Measurements from ENCODE around the gene CCDC149. TPM values are rescaled to one million over a fixed set of nuclear protein-coding genes. Genes with fewer than 3 reads are reported as not detected.

The CCDC149 gene
- total RNA-seq, 1 donor from 2014 or later, result 11.7 TPM

DNA sequence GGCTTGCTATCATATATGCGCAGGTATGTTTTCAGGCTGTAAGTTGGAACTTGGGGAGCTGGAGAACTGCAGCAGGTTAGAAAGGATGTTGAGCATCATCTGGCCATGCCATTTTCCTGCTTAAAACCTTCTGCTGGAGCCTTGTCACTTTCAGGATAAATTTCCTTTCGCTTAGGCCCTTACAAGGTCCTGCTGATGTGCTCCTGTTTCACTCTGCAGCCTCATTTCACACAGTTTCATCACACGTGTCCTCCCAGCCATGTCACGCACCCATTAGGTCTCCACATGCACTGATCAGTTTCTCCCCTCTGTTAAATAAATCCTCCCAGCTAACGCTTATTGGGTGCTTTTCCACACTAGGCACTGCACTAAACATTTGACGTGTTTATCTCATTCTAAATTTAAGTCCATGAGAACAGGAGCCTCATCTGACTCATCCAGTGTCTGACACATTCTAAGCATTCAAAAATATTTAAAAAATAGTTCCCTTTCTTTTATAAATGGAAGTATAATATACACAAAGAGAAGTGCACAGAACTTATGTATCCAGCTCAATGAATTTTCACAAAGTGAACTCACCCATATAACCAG, 102.9 kb downstream of the CCDC149 start:
- no peak for DNase-seq (ENCODE audit: low spot score)
- intact Hi-C loops (cut with DNase I), result no loop called here

DNA sequence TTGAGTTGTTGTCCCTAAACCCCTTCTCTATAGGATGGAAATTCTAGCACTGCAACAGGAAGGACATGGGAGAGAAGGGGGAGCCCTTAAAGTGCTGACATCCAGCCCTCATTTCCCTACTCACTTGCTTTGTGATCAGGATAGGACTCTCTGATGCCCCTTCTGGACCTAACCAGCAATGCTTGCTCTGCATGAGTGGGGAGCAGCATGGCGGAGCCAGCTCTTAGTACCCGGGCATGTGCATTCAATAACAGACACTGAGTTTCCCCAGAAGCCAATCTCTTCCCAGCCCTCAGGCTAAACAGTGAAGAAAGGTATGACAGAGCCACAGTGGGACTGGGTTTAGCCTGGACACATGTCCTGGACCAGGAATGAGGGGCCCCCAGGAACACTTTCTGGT, 103.5 kb downstream of the CCDC149 start:
- no peak for DNase-seq (ENCODE audit: low spot score)
- intact Hi-C loops (cut with DNase I), result no loop called here

DNA sequence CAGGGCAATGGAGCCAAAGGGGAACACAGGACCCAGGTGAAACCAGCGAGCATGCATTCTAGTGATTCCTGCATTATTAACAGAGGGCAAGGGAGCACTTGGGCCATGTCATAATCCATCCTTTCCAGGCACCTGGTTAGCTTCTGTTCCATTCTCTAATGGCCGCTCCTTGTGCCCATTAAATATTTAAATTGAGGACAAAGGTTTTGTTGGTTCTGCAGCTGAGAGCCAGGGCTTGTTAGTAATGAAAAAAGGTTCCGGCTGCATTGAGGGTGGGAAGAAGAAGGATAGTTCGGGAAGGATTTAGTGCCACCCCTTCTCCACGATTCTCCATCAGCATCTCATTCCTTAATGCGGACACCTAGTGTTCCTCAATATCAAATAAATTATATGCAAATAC, 103.9 kb downstream of the CCDC149 start:
- DNase-seq (ENCODE audit: low spot score), result no peak
- intact Hi-C loops (cut with DNase I), result no loop called here

DNA sequence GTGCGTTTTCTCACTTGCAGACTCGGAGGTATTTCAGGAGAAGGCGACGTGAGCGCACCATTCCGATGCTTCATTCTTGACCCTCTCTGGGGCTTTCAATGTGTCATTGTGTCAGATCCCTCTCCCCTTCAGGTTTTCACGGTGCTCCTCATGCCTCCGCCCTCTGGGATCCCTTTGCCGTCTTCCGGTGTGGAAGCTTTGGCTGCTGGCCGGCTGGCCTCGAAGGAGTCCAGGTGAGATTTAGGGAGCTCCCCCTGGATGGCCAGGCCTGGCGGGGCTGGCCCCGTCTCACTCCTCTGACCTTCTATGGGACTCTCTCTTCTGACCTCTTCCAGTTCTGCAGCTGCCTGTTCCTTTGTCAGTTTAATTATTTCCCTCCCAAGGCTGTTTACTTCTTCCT, 104.6 kb downstream of the CCDC149 start:
- intact Hi-C loops (cut with DNase I), result no loop called here

DNA sequence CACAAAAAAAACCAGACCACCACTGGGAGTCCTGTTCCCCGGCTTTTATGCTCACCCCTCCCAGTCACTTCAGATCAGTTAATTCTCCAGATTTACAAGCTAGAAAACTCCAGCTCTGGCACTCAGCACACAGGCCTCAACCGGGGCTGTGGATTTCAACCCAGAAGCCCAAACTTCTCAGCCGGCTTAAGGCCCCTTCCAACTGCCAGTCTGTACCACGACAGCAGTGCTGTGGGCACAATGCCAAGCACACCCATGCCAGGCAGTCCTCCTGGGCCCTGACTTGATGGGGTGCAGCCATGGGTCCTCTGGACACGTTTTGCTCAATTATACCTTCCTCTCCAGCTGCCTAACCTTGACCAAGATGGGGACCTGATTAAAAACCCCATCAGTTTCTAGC, 105.2 kb downstream of the CCDC149 start:
- intact Hi-C loops (cut with DNase I), result no loop called here
- DNase-seq (ENCODE audit: low spot score), result no peak

More for the DNA sequence above, 104.6 kb downstream of the CCDC149 start:
- no peak for DNase-seq (ENCODE audit: low spot score)

DNA sequence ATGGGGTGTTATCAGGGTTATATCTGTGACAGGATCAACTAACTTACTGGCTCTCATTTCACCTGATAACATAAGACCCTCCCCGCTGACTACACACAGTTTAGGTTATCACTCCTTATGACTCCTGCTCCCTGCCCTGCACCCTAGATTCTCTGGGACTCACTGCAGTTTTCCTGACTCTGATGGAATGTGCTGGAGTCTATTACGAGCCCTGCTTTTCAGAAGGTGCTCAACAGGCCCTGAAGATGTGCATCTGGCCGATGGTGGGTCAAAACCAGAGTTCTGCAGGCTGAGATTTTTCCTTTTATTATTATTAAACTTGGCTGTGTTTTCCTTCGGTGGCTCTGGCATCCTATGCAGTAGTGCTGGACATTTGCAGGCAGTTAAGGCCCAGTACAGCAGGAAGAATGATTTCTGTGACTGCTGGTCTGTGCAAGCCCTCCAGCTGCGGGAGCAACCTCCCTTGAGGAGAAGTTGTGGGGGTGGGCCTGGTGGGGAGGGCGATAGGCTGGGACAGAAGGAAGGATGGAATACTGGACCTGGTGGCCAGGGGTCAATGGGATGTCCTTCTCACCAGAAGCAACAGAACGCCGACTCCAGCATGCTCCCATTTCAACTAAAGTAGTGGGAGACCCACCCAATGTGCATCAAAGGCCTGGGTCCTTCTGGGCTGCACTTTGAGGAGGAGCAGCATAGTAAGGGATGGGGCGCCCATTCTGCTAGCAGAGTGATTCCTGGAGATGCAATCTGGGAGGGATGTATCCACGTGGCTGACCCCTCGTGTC, 106.4 kb downstream of the CCDC149 start:
- DNase-seq (ENCODE audit: low spot score), result no peak
- intact Hi-C loops (cut with DNase I), result no loop called here

DNA sequence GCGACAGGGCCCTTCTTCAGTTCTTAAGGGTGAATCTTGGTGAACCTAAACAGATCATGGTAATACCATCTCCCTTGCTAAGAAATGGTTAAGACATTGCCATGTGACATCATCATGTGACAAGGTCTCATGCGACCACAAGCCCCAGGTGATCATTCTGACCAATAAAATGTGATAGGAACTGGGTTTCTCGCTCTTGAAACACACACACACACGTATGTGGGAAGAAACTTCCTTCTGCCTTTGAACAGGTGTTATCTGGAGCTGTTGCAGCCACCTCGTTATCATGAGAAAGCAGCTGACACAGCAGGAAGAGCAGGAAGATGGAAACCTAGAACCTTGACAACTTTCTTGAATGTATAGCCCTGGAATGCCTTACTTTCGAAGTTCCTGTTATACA, 107.3 kb downstream of the CCDC149 start:
- intact Hi-C loops (cut with DNase I), result no loop called here
- DNase-seq (ENCODE audit: low spot score), result no peak

DNA sequence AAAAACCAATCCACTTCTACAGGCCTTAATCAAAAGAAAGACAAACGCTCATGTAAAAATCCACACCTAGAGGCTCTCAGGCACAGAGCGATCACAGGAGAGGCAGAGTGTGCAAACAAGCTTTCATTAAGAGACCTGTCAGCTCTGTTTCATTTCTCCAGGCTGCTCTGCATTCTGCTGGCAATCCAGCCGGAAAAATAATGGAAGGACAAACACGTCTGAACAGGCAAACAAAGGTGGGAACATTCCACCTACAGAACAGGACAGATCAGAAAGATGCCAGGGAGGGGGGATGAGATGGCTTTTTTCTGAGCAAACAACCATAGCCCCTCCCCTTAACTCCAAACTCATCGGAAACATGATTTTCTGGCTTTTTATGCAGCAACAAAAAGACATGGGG, 107.8 kb downstream of the CCDC149 start:
- no peak for DNase-seq (ENCODE audit: low spot score)
- intact Hi-C loops (cut with DNase I), result no loop called here

DNA sequence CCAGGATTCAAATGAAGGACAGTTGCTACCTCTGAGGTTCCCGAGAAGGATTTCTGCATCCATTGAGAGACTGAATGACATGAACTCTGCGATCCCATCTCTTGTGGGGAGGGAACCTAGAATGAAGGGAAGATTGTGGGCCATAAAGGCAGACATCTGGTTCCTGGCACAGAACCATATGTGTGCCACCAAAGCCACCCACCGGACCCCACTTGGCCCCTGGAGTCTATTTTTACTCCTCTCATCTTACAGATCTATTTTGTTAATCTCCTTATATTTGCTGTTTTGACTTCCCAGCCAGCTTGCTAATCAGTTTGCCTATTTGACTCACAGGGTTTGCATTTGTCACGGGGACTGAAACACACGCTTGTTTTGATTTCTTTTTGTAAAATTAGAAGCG, 110.2 kb downstream of the CCDC149 start:
- no peak for DNase-seq (ENCODE audit: low spot score)

DNA sequence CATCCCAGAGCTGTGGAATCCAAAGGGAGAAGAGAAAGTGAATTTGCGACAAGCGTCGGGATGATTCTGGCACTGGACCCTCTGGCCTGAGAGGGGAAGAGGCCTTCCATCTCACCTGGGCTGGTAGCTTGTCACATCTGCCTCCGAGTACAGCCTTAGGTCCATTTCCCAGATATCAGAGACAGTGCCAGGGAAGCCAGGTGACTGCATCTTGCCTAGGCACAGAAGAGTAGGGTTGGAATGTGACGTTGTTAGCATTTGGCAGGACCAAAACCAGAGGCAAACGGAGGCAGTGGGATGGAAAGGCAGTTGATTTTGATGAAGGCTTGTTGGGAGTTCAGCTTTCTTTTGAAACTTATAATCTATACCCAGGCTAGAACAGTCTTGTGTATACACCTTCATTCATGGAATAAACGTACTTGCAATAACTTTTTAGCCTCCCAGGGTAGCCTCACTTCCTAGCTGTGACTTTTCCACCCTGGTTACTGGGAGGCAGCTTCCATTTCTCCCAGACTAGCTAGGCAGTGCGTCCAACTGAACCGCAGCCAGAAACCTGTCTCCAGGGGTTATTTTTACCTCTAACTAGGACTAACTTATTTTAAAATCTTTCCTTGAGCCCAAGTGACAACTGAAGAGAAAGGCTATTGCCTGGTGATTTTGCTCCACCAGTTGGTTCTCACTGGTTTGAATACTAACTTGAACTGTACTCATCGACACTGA, 111.5 kb downstream of the CCDC149 start:
- no peak for DNase-seq (ENCODE audit: low spot score)
- intact Hi-C loops (cut with DNase I), result no loop called here

More for the DNA sequence above, 110.2 kb downstream of the CCDC149 start:
- intact Hi-C loops (cut with DNase I), result no loop called here

DNA sequence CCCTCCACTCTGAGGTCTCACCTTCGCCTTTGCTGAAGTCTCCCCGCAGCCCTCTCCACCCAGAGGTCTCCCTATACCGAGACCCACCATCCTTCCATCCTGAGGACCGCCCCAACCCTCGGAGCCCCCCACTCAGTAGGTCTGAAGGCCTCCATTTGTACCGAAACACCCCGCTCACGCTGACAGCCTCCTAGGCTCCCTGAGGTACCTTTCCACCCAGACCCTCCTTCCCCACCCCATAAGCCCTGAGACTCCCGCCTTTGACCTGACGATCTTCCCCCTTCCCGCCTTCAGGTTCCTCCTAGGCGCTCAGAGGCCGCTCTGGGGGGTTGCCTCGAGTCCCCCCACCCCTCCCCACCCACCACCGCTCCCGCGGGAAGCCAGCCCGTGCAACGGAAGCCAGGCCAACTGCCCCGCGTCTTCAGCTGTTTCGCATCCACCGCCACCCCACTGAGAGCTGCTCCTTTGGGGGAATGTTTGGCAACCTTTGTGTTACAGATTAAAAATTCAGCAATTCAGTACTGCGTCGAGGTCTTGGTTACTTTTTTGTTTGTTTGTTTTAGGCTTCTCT, 112.4 kb downstream of the CCDC149 start:
- intact Hi-C loops (cut with DNase I), result no loop called here
- DNase-seq (ENCODE audit: low spot score), result no peak

DNA sequence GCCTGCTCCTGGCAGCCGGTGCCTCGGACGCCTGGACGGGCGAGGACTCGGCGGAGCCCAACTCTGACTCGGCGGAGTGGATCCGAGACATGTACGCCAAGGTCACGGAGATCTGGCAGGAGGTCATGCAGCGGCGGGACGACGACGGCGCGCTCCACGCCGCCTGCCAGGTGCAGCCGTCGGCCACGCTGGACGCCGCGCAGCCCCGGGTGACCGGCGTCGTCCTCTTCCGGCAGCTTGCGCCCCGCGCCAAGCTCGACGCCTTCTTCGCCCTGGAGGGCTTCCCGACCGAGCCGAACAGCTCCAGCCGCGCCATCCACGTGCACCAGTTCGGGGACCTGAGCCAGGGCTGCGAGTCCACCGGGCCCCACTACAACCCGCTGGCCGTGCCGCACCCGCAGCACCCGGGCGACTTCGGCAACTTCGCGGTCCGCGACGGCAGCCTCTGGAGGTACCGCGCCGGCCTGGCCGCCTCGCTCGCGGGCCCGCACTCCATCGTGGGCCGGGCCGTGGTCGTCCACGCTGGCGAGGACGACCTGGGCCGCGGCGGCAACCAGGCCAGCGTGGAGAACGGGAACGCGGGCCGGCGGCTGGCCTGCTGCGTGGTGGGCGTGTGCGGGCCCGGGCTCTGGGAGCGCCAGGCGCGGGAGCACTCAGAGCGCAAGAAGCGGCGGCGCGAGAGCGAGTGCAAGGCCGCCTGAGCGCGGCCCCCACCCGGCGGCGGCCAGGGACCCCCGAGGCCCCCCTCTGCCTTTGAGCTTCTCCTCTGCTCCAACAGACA, 113.1 kb downstream of the CCDC149 start:
- intact Hi-C loops (cut with DNase I), result loop anchor here (5.0 to 10.0 kb wide), 3 partner anchors 113 to 327 kb away; partner anchors contain the start of genes CCDC149 and DHX15
- DNase-seq (ENCODE audit: low spot score), result no peak

DNA sequence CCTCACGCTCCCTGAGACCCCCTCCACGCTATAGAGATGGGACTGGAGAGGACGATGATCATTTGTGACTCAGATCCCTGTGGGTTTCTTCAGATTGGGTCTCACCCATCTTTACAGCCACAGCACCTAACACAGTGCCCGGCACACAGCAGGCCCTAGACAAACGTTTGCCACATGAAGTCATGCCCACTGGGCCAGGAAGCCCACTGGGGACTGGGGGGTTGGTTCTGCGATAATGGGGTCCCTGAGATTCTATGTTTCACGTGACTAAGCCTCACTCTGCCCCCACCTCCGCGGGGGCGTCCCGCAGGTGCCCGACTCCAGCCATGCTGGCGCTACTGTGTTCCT, 113.7 kb downstream of the CCDC149 start:
- intact Hi-C loops (cut with DNase I), result loop anchor here (5.0 to 10.0 kb wide), 3 partner anchors 113 to 327 kb away; partner anchors contain the start of genes CCDC149 and DHX15
- no peak for DNase-seq (ENCODE audit: low spot score)

DNA sequence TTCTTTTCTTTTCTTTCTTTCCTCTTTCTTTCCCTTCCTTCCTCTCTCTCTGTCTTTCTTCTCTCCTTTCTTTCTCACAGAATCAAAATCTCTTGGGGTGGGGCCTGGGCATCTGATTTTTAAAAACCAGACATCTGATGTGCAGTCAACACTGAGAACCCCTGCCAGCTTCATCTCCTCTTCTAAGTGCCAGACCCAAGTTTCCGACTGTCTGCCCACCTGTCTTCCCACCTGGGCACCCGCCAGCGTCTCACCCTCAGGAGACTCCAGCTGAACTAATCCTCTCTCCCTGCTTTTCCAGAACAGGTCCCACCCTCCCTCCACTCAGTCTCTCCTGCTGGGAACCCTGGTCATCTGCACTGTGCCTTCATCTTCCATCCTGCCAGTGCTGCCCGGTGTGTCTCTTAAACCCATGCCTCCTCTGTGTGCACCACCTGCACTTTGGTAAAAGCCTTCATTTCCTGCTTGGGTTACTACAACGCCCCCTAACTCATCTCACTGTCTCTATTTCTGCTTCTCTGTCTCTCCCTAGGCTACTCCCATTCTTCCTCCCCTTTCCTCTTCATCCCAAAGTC, 114.7 kb downstream of the CCDC149 start:
- intact Hi-C loops (cut with DNase I), result loop anchor here (5.0 to 10.0 kb wide), 3 partner anchors 114 to 326 kb away; partner anchors contain the start of genes CCDC149 and DHX15
- no peak for DNase-seq (ENCODE audit: low spot score)

DNA sequence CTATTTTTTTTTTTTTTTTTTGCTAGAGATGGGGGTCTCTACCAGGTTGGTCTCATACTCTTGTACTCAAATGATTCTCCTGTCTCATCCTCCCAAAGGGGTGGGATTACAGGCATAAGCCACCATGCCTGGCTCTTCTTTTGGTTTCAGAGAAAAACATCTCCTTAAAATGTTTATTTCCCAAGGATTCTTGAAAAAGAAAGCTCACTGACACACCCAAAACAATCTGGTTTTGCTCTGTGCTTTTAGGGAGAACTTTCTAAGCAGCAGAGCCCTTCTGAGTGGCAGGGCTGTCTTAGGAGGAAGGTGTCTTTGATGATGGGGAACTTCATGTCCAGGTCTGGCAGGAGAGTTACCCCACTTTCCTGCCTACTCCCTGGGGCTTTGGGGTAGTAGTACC, 116.2 kb downstream of the CCDC149 start:
- intact Hi-C loops (cut with DNase I), result loop anchor here (5.0 to 10.0 kb wide), 3 partner anchors 116 to 324 kb away; partner anchors contain the start of genes CCDC149 and DHX15
- no peak for DNase-seq (ENCODE audit: low spot score)

DNA sequence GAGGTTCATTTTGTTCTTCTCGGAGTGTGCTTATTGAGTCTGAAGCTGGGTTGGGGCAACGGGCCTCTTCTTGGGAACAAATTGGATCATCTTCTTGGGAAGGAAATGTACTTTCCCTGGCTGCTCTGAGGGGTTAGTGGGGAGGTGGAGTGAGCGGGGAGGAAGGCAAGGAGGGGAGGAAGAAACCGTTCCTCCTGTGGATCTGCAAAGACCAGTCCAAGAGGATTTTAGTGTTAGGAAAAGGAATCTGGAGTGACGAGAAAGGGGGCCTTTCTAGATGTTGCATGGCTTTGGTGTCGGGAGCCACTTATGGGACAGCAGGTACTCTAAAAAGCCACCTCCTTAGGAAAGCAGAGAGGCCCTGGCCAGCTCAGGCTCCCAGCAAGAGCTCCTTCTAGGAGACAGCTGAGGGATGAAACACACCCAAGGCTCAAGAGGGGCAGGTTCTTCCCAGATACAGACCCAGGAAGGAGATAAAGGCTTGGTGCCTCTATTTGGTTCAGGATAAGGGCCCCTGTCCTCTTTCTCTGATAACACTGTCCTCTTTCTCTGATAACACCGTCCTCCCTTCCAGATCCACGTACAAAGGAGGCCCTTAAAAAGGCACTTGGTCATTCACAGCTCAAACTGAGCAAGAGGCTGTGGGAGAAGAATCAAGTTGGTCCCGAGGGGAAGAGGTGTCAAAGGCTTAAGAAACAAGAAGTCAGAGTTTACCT, 117.0 kb downstream of the CCDC149 start:
- intact Hi-C loops (cut with DNase I), result loop anchor here (5.0 to 10.0 kb wide), 3 partner anchors 116 to 324 kb away; partner anchors contain the start of genes CCDC149 and DHX15

DNA sequence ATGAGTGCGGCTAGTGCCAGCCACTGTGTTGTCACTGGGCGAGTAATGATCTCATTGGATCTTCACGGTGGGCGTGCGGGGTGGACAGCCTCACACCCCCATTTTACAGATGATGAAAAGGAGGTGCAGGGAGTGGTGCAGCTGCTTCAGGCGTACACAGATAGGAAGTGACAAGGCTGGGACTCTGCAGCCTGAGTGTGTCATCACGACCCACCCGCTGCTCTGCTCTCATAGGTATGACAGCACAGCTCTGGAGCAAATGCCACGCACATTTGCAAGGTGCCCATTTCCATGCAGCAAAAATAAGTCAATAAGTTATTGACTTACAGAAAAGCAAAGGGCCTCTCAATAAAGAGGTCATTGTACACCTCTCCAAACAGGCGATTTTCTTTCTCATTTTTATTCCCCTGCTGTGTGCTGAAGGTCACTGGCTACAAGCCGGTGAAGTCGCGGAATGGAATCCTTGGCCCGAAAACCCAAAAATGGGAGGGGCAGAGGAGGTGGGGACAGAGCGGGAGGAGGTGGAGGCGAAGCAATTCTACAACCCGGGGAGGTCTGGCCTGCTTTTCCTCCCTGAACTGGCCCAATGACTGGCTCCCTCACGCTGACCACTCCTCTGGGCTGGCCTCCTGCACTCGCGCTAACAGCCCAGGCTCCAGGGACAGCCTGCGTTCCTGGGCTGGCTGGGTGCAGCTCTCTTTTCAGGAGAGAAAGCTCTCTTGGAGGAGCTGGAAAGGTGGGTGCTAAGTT, 117.8 kb downstream of the CCDC149 start, which contains the start of gene SOD3:
Gene SOD3, plus strand, starts transcription at position 658 of the 750 bp plus-strand sequence. CDS start 3,949 bp downstream, outside the sequence.
- DNase-seq (ENCODE audit: low spot score), result peak; percentile 90
- intact Hi-C loops (cut with DNase I), result loop anchor here (5.0 to 10.0 kb wide), 5 partner anchors 58 to 323 kb away; partner anchors contain the start of genes CCDC149 and DHX15

More for the DNA sequence above, 117.0 kb downstream of the CCDC149 start:
- no peak for DNase-seq (ENCODE audit: low spot score)
